Measurements from ENCODE around the gene HBM.

DNA sequence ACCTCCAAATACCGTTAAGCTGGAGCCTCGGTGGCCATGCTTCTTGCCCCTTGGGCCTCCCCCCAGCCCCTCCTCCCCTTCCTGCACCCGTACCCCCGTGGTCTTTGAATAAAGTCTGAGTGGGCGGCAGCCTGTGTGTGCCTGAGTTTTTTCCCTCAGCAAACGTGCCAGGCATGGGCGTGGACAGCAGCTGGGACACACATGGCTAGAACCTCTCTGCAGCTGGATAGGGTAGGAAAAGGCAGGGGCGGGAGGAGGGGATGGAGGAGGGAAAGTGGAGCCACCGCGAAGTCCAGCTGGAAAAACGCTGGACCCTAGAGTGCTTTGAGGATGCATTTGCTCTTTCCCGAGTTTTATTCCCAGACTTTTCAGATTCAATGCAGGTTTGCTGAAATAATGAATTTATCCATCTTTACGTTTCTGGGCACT lies 11.6 kb downstream of the HBM start:
- TF ChIP-seq, protein P1, sequence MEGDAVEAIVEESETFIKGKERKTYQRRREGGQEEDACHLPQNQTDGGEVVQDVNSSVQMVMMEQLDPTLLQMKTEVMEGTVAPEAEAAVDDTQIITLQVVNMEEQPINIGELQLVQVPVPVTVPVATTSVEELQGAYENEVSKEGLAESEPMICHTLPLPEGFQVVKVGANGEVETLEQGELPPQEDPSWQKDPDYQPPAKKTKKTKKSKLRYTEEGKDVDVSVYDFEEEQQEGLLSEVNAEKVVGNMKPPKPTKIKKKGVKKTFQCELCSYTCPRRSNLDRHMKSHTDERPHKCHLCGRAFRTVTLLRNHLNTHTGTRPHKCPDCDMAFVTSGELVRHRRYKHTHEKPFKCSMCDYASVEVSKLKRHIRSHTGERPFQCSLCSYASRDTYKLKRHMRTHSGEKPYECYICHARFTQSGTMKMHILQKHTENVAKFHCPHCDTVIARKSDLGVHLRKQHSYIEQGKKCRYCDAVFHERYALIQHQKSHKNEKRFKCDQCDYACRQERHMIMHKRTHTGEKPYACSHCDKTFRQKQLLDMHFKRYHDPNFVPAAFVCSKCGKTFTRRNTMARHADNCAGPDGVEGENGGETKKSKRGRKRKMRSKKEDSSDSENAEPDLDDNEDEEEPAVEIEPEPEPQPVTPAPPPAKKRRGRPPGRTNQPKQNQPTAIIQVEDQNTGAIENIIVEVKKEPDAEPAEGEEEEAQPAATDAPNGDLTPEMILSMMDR (IDR thresholded peaks at IDR 0.05), result no peak
- no peak for TF ChIP-seq POLR2A (IDR thresholded peaks at IDR 0.05)

Measured in body of pancreas (tissue), 4 donors.